HL-60 (cell line): ENCODE results near the gene R3HCC1L.

Experiments
- POLR2AphosphoS5 ChIP-seq: IDR thresholded peaks from 2 replicates; pipeline ENCODE4 v1.6.1; 2012; ENCODE audit warnings: low read depth
- TF ChIP-seq, protein P1 (sequence below): IDR thresholded peaks from one replicate; pipeline ENCODE4 v1.5.1; 2011; ENCODE audit warnings: low read length, control low read depth, inconsistent platforms; ENCODE audit not compliant: insufficient read depth

DNA sequence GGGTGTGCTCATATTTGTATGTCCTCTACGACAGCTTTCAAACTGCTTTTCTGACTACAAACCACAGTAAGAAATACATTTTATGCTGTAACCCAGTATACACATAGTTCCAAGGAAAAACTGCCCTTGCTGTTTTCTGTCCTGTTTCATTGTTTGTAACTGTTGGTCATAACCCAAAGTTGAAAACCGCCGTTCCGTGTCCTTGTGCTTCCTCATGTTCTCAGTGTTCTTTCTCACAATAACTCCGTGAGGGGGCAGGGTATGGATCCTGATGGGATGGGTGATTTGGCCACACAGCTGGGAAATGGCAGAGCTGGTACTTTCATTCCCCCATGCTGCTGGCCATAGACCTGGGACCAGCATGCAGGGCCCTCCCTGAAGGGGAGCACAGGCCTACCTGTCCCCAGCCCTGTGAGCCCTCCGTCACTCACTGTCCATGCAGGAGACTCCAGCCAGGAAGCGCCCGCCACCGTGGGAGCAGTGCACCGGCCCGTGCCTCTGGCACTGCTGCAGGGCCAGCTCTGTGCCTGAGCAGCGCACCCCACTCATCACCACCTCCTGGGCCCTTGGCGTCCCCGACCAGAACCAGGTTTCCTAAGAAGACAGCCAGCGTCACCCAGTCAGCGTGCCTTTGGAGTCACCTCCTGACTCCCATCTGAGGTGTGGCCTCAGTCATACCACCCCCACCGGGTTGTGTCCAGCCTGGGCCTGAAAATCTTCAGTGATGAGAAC lies 120.9 kb downstream of the R3HCC1L start:
- TF ChIP-seq POLR2AphosphoS5: no peak
- TF ChIP-seq, protein P1, sequence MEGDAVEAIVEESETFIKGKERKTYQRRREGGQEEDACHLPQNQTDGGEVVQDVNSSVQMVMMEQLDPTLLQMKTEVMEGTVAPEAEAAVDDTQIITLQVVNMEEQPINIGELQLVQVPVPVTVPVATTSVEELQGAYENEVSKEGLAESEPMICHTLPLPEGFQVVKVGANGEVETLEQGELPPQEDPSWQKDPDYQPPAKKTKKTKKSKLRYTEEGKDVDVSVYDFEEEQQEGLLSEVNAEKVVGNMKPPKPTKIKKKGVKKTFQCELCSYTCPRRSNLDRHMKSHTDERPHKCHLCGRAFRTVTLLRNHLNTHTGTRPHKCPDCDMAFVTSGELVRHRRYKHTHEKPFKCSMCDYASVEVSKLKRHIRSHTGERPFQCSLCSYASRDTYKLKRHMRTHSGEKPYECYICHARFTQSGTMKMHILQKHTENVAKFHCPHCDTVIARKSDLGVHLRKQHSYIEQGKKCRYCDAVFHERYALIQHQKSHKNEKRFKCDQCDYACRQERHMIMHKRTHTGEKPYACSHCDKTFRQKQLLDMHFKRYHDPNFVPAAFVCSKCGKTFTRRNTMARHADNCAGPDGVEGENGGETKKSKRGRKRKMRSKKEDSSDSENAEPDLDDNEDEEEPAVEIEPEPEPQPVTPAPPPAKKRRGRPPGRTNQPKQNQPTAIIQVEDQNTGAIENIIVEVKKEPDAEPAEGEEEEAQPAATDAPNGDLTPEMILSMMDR: no peak
